22Rv1 (cell line): ENCODE data around the gene AKR1C4.
"Not testable (repeated sequence)": the region's sequence is repeated elsewhere in the genome, so short reads cannot be mapped to it uniquely, and the experiment has no call there.

Experiments
- CTCF ChIP-seq: fragments of 450-650 bp; IDR thresholded peaks from 2 replicates; pipeline ENCODE4 v1.5.1; 2017; ENCODE audit warnings: mild to moderate bottlenecking
- ZFX ChIP-seq: fragments of 450-650 bp; IDR thresholded peaks from 2 replicates; pipeline ENCODE4 v1.6.1; 2017; ENCODE audit warnings: antibody characterized with exemption, borderline replicate concordance

DNA sequence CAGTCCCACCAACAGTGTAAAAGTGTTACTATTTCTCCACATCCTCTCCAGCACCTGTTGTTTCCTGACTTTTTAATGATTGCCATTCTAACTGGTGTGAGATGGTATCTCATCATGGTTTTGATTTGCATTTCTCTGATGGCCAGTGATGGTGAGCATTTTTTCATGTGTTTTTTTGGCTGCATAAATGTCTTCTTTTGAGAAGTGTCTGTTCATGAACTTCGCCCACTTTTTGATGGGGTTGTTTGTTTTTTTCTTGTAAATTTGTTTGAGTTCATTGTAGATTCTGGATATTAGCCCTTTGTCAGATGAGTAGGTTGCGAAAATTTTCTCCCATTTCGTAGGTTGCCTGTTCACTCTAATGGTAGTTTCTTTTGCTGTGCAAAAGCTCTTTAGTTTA lies 21.1 kb upstream of the AKR1C4 start:
- TF ChIP-seq ZFX, CTCF: not testable (repeated sequence)
